Psoas muscle (tissue), 8 donors: Measurements from ENCODE around the gene LONRF2. TPM values are rescaled to one million over a fixed set of nuclear protein-coding genes. Genes with fewer than 3 reads are reported as not detected.

Source experiments
- ATAC-seq, 4 donors: fragments of 200-7000 bp; cut with Tn5 transposase; one replicate each; pipeline ENCODE4 v1.9.1; 2020; ENCODE audit warnings: moderate library complexity in 3 of 4, mild to moderate bottlenecking in 2 of 4
- DNase-seq, 2 donors: peaks; one replicate each; pipeline ENCODE4 v3.0.0-alpha.2; 2020
- H3K27ac ChIP-seq: fragments of 200-600 bp; one replicate; pipeline ENCODE4 v1.8.0; 2022
- H3K27me3 ChIP-seq, 3 donors: fragments of 200-600 bp in 1 of 3; one replicate each; pipeline versions ENCODE4 v1.6.1 to v1.8.0; 2013 to 2022; ENCODE audit warnings: low read length in 2 of 3, mild to moderate bottlenecking in 2 of 3, moderate library complexity in 1 of 3; ENCODE audit not compliant: insufficient read depth in 3 of 3
- H3K36me3 ChIP-seq, 2 donors: fragments of 200-600 bp in 1 of 2; one replicate each; pipeline versions ENCODE4 v1.6.1 to v1.8.0; 2013 to 2022; ENCODE audit warnings: low read depth in 1 of 2, mild to moderate bottlenecking in 1 of 2, moderate library complexity in 1 of 2; ENCODE audit not compliant: insufficient read depth in 1 of 2
- H3K4me1 ChIP-seq: fragments of 200-600 bp; one replicate; pipeline ENCODE4 v1.8.0; 2022
- H3K4me3 ChIP-seq: fragments of 200-600 bp; one replicate; pipeline ENCODE4 v1.8.0; 2022; ENCODE audit warnings: mild to moderate bottlenecking
- H3K9me3 ChIP-seq: fragments of 200-600 bp; one replicate; pipeline ENCODE4 v1.8.0; 2022
- WGBS, 3 donors: extraction: QIAGEN DNeasy Blood & Tissue Kit; methylation state at CpG; one replicate each; pipeline versions ENCODE4 v1.1.6 to v1.1.7; 2013; 5-methylcytosine and 5-hydroxymethylcytosine counted together
- intact Hi-C, 2 donors: fragments of 100-400 bp; cut with DNase I; formaldehyde crosslinking; loops; one replicate each; pipeline versions ENCODE4 v1.11.0 to v1.14.2; 2022
- polyA plus RNA-seq, 3 donors: library from polyadenylated mRNA; stranded (reverse); fragments of 200-250 nt; gene quantifications; one replicate each; pipeline ENCODE4 v1.2.3, GENCODE V29; 2013
- total RNA-seq, 4 donors: library from RNA; stranded (reverse); fragmentation: NEBNext Ultra II Directional in 2 of 4; extraction: Animal tissue kit (Norgen Biotek cat#: 25700) in 2 of 4; gene quantifications; one replicate each; pipeline versions ENCODE4 v1.2.1 to v1.2.4, GENCODE V29; 2021 to 2023
- TF ChIP-seq, protein P1 (sequence below): fragments of 200-600 bp; IDR thresholded peaks from one replicate; pipeline ENCODE4 v1.8.0; 2022; ENCODE audit warnings: antibody characterized with exemption
- donor health status: healthy with polysubstance abuse.
- donor health status: DM: no; HTN: no; CAD: no; lungs with moderate emphysema.
- donor health status: Bipolar disorder and iron deficiency.
- donor health status: healthy.
- donor health status: DM: yes; HTN: yes; CAD: no.
- donor health status: DM: no; HTN: no; CAD: no.
- donor health status: DM: no; HTN: no; CAD: no.
- donor health status: DM: yes; HTN: yes; CAD: no.

LONRF2 gene
- total and polyA plus RNA-seq, 7 donors, result 0.22 to 11.5 (median 5.7) TPM

- Histone ChIP-seq H3K27me3 (no peaks in the 10 kb centered on the region), H3K4me1 (no peaks in the 10 kb centered on the region), H3K4me3 (no peak overlapping the region), H3K27ac (no peak overlapping the region), H3K9me3 (no peaks in the 10 kb centered on the region), H3K36me3 (peaks cover 0 to 12% of the 10 kb centered on the region in 2 donors)
- 82 to 87% (median 85%) methylated on average over 17 of the region's 17 CpGs for WGBS, 3 donors
- no peak for ATAC-seq
- TF ChIP-seq, protein P1, sequence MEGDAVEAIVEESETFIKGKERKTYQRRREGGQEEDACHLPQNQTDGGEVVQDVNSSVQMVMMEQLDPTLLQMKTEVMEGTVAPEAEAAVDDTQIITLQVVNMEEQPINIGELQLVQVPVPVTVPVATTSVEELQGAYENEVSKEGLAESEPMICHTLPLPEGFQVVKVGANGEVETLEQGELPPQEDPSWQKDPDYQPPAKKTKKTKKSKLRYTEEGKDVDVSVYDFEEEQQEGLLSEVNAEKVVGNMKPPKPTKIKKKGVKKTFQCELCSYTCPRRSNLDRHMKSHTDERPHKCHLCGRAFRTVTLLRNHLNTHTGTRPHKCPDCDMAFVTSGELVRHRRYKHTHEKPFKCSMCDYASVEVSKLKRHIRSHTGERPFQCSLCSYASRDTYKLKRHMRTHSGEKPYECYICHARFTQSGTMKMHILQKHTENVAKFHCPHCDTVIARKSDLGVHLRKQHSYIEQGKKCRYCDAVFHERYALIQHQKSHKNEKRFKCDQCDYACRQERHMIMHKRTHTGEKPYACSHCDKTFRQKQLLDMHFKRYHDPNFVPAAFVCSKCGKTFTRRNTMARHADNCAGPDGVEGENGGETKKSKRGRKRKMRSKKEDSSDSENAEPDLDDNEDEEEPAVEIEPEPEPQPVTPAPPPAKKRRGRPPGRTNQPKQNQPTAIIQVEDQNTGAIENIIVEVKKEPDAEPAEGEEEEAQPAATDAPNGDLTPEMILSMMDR, result no peak
- DNase-seq, result no peak
- intact Hi-C loops, result no loop called here
Observed at GRCh38 chr2:100279586-100280534, 42.4 kb downstream of the LONRF2 start.

- Histone ChIP-seq H3K4me3 (no peak overlapping the region), H3K27me3 (no peaks in the 10 kb centered on the region), H3K36me3 (peaks cover 0 to 7% of the 10 kb centered on the region in 2 donors), H3K4me1 (no peaks in the 10 kb centered on the region), H3K27ac (no peak overlapping the region), H3K9me3 (no peaks in the 10 kb centered on the region)
- intact Hi-C loops, result no loop called here
- TF ChIP-seq, protein P1, result no peak
- ATAC-seq (no peak), DNase-seq (no peak)
- WGBS, 3 donors, result 89 to 93% (median 90%) methylated on average over 11 of the region's 11 CpGs
Observed at GRCh38 chr2:100278986-100279385, 43.3 kb downstream of the LONRF2 start.

DNA sequence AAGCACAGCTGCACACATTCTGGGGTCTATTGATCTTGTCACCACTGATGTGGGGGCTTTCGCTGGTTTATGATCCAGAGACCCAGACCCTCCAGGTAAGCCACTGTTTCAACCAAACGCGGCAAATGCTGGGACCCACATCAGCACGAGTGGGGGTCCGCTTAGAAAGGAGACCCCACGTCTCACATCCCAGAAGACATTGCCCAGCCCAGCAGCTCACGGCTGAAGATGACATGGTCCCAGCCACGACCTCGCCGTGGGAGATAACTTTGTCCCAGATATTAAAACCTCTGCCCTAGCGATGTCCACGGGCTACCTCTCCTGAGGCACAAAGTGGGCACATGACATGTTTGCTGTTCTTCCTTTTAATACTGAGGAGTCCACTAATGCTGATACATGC is 43.8 kb downstream of the LONRF2 start:
- Histone ChIP-seq H3K36me3 (peaks cover 0 to 2% of the 10 kb centered on the region in 2 donors), H3K27ac (no peak overlapping the region), H3K27me3 (no peaks in the 10 kb centered on the region), H3K9me3 (no peaks in the 10 kb centered on the region), H3K4me3 (no peak overlapping the region), H3K4me1 (no peaks in the 10 kb centered on the region)
- no peak for ATAC-seq
- intact Hi-C loops, result no loop called here
- WGBS, 3 donors, result 82 to 90% (median 88%) methylated on average over 12 of the region's 12 CpGs
- no peak for DNase-seq
- TF ChIP-seq, protein P1, result no peak

DNA sequence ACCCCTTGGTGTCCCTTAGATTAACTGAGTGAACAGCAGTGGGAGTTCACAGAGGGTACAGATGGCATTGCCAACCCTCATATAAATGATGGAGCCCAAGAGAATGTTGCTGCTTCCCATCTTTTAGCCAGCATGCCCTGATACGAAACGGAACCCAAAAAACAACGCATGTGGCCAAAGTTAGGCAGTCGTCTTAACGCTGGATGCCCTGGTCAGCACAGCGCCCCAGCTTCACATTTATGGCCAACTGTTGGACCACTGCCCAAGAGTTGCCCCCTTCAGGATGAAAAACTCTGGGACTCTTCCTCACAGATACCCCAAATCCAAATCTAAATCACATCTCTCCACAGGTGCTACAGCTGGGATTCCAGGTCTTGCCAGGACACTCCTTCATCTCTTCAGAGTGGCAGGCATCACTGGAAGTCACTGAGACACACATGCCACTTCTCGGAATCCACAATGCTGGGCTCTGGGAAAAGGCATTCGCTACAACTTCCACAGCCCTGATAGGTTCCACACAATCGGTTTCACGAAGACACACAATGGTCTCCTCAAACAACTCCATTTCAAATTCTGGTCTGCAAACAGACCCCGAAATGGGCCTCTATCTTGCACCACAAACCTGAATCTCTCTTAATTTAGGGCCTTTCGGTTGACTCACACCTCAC is 44.6 kb downstream of the LONRF2 start:
- Histone ChIP-seq H3K27ac (no peak overlapping the region), H3K4me1 (no peaks in the 10 kb centered on the region), H3K9me3 (no peaks in the 10 kb centered on the region), H3K27me3 (no peaks in the 10 kb centered on the region), H3K36me3 (no peaks in the 10 kb centered on the region), H3K4me3 (no peak overlapping the region)
- intact Hi-C loops, result no loop called here
- WGBS, 3 donors, result 94 to 98% (median 96%) methylated on average over 12 of the region's 12 CpGs
- DNase-seq, result no peak
- ATAC-seq, result no peak
- TF ChIP-seq, protein P1, result no peak
